Glutamatergic neuron (in vitro differentiated cells): ENCODE measurements around the gene ARHGAP45. TPM values are rescaled to one million over a fixed set of nuclear protein-coding genes. Genes with fewer than 3 reads are reported as not detected.

Experiments
- DNase-seq: peaks from one replicate; pipeline ENCODE4 v3.0.0; 2022
- H3K27ac Mint-ChIP-seq: one replicate; pipeline ENCODE4 v1.8.0; 2020; ENCODE audit warnings: mild to moderate bottlenecking, mixed read lengths, inconsistent platforms; ENCODE audit not compliant: unreplicated experiment
- H3K27me3 Mint-ChIP-seq: one replicate; pipeline ENCODE4 v1.8.0; 2020; ENCODE audit warnings: mild to moderate bottlenecking, moderate library complexity, mixed read lengths, inconsistent platforms; ENCODE audit not compliant: unreplicated experiment
- H3K36me3 Mint-ChIP-seq: one replicate; pipeline ENCODE4 v1.8.0; 2020; ENCODE audit warnings: mild to moderate bottlenecking, mixed read lengths, inconsistent platforms; ENCODE audit not compliant: unreplicated experiment
- H3K4me1 Mint-ChIP-seq: one replicate; pipeline ENCODE4 v1.8.0; 2020; ENCODE audit warnings: mild to moderate bottlenecking, low read depth, mixed read lengths, inconsistent platforms; ENCODE audit not compliant: unreplicated experiment
- H3K4me3 Mint-ChIP-seq: one replicate; pipeline ENCODE4 v1.8.0; 2020; ENCODE audit warnings: mild to moderate bottlenecking, mixed read lengths, inconsistent platforms; ENCODE audit not compliant: unreplicated experiment
- H3K9me3 Mint-ChIP-seq: one replicate; pipeline ENCODE4 v1.8.0; 2020; ENCODE audit warnings: mild to moderate bottlenecking, moderate library complexity, mixed read lengths, inconsistent platforms; ENCODE audit not compliant: unreplicated experiment
- total RNA-seq: library from RNA; stranded (reverse); fragmentation: NEBNext Ultra II Directional; extraction: Animal tissue kit (Norgen Biotek cat#: 25700); gene quantifications from one replicate; pipeline ENCODE4 v1.2.1, GENCODE V29; 2021; ENCODE audit not compliant: unreplicated experiment
- TF ChIP-seq, protein P1 (sequence below): fragments of 200-600 bp; sonication (generic); IDR thresholded peaks from one replicate; pipeline ENCODE4 v1.5.0; 2021; ENCODE audit not compliant: partially characterized antibody, unreplicated experiment

Gene ARHGAP45
- total RNA-seq, 1 donor from 2014 or later = 1.7 TPM

DNA sequence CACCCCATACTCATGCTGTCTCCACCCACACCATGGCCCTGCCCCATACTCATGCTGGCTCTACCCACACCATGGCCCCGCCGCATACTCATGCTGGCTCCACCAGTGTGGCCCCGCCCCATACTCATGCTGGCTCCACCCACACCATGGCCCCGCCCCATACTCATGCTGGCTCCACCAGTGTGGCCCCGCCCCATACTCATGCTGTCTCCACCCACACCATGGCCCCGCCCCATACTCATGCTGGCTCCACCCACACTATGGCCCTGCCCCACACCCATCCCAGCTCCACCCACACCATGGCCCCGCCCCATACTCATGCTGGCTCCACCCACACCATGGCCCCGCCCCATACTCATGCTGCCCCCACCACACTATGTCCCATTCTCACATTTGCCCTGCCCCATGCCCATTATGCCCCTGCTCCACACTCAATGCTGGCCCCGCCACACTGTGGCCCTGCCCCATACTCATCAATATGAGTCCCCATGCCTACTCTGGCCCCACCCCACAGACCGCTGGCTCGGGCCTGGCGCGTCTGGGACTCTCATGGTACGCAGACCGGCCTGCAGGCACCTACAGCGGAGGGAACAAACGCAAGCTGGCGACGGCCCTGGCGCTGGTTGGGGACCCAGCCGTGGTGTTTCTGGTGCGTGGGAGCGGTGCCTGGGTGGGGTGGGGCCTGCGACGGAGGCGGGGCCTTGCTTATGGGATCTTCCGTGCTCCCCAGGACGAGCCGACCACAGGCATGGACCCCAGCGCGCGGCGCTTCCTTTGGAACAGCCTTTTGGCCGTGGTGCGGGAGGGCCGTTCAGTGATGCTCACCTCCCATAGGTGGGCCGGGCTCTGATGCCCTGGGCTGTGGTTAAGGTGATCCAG, 3.7 kb upstream of the ARHGAP45 start:
- no peak for DNase-seq
- H3K36me3 Mint-ChIP-seq = peaks cover 3% of the 10 kb centered on the region
- H3K4me3 Mint-ChIP-seq = no peak overlapping the region
- peaks cover 2% of the 10 kb centered on the region for H3K27me3 Mint-ChIP-seq
- peaks cover 1% of the 10 kb centered on the region for H3K4me1 Mint-ChIP-seq
- TF ChIP-seq, protein P1, sequence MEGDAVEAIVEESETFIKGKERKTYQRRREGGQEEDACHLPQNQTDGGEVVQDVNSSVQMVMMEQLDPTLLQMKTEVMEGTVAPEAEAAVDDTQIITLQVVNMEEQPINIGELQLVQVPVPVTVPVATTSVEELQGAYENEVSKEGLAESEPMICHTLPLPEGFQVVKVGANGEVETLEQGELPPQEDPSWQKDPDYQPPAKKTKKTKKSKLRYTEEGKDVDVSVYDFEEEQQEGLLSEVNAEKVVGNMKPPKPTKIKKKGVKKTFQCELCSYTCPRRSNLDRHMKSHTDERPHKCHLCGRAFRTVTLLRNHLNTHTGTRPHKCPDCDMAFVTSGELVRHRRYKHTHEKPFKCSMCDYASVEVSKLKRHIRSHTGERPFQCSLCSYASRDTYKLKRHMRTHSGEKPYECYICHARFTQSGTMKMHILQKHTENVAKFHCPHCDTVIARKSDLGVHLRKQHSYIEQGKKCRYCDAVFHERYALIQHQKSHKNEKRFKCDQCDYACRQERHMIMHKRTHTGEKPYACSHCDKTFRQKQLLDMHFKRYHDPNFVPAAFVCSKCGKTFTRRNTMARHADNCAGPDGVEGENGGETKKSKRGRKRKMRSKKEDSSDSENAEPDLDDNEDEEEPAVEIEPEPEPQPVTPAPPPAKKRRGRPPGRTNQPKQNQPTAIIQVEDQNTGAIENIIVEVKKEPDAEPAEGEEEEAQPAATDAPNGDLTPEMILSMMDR = no peak
- no peak overlapping the region for H3K27ac Mint-ChIP-seq
- peaks cover 5% of the 10 kb centered on the region for H3K9me3 Mint-ChIP-seq

DNA sequence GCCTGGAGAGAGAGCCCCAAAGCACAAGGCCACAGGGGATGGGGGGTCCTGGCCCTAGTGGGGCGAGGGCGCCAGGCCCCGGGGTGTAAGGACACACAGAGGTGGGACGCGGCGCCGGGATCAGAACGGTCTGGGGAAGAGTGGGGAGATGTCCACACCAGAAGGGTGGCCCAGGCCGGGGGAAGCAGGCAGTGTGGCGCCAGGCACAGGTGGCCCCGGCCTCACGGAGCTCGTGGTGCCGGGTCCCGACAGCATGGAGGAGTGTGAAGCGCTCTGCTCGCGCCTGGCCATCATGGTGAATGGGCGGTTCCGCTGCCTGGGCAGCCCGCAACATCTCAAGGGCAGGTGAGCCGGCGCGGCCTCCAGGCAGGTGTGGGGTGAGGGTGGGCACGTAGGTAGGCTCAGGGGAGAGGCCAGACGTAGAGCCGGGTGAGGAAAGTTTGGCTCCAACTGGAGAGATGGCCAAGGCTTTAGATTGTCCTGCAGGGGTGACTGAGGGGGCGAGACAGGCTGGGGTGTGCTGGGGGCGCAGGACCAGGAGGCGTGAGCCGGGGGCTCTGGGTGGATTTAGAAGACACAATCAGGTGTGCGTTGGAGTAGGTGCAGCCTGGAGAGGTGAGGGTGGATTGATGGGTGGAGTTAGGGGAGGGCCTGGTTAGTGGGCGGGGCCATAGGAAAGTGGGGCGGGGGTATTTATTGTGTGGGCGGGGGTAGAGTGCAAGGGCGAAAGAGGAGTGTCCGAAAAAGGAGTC, 2.9 kb upstream of the ARHGAP45 start:
- Mint-ChIP-seq H3K4me1 (peaks cover 1% of the 10 kb centered on the region), H3K36me3 (no peaks in the 10 kb centered on the region), H3K27ac (no peak overlapping the region), H3K9me3 (peaks cover 5% of the 10 kb centered on the region), H3K4me3 (no peak overlapping the region), H3K27me3 (peaks cover 5% of the 10 kb centered on the region)
- DNase-seq = no peak
- TF ChIP-seq, protein P1 = no peak

DNA sequence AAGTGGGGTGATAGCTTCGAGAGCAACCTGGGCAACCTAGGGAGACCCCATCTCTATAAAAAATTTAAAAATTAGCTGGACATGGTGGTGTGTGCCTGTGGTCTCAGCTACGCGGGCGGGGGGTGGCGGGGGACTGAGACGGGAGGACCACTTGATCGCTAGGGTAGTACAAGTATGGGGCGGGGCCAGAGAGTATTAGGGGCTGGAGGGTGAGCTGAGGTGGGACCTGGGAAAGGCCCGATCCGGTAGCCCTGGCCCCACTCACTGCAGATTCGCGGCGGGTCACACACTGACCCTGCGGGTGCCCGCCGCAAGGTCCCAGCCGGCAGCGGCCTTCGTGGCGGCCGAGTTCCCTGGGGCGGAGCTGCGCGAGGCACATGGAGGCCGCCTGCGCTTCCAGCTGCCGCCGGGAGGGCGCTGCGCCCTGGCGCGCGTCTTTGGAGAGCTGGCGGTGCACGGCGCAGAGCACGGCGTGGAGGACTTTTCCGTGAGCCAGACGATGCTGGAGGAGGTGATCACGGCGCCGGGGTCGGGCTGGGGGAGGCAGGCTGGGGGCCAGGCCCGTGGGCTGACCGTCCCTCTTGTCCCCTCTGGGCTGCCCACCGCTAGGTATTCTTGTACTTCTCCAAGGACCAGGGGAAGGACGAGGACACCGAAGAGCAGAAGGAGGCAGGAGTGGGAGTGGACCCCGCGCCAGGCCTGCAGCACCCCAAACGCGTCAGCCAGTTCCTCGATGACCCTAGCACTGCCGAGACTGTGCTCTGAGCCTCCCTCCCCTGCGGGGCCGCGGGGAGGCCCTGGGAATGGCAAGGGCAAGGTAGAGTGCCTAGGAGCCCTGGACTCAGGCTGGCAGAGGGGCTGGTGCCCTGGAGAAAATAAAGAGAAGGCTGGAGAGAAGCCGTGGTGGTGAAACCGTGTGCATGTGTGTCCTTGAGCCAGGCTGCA, 2.0 kb upstream of the ARHGAP45 start:
- Mint-ChIP-seq H3K27ac (no peak overlapping the region), H3K4me1 (peaks cover 1% of the 10 kb centered on the region), H3K36me3 (no peaks in the 10 kb centered on the region), H3K27me3 (peaks cover 5% of the 10 kb centered on the region), H3K9me3 (peaks cover 5% of the 10 kb centered on the region), H3K4me3 (no peak overlapping the region)
- DNase-seq = peak; percentile 85
- TF ChIP-seq, protein P1 = peak; percentile 89

DNA sequence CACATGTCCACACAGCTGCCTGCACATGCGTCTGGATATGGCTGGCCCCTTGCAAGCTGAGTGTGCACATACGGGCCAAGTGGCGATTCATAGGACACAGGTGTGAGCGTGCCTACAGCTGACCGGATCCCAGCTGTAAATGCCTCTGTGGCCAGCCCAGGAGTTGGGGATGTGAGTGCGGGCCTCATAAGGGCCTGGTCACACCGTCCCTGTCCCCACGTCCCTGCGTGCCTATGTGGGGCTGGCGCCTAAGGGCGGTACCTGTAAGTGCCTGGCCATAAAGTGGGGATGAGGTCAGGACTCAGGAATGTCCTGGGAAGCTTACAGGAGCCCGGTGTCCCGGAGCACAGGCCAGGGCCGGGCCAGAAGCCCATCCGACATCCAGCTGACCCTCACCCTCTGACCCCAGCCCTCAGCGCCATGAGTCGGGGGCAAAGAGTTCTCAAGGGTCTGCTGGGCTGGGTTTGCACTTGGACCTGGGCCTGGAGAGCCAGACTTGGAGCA, 1.3 kb upstream of the ARHGAP45 start:
- TF ChIP-seq, protein P1 = no peak
- Mint-ChIP-seq H3K27me3 (peaks cover 5% of the 10 kb centered on the region), H3K27ac (no peak overlapping the region), H3K4me1 (peaks cover 1% of the 10 kb centered on the region), H3K36me3 (no peaks in the 10 kb centered on the region), H3K4me3 (no peak overlapping the region), H3K9me3 (peaks cover 5% of the 10 kb centered on the region)
- DNase-seq = no peak
